Measurements from ENCODE around the gene MICAL1.

Gene MICAL1

DNA sequence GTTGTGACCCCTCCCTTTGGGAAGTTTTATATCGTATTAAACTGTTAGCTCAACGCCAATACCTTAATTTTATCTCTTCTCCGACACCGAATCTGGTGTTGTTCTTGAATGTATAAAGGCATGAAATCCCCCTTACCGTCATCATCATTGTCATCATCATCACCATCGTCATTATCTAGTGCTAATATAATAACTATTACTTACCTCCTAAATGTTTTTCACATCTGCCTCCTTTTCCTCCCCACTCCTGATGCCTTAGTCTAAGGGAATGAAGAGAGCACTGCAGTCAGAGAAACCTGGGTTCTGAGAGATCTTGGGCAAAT is 28.1 kb upstream of the MICAL1 start:
- no peak for DNase-seq
- Mint-ChIP-seq H3K4me3 (peak overlapping the region; percentile 74), H3K4me1 (ENCODE audit: low read depth) (peaks cover 48% of the 10 kb centered on the region), H3K27me3 (no peaks in the 10 kb centered on the region), H3K36me3 (ENCODE audit: low read depth) (peaks cover 37% of the 10 kb centered on the region), H3K9me3 (no peaks in the 10 kb centered on the region), H3K27ac (peak overlapping the region; percentile 42)

DNA sequence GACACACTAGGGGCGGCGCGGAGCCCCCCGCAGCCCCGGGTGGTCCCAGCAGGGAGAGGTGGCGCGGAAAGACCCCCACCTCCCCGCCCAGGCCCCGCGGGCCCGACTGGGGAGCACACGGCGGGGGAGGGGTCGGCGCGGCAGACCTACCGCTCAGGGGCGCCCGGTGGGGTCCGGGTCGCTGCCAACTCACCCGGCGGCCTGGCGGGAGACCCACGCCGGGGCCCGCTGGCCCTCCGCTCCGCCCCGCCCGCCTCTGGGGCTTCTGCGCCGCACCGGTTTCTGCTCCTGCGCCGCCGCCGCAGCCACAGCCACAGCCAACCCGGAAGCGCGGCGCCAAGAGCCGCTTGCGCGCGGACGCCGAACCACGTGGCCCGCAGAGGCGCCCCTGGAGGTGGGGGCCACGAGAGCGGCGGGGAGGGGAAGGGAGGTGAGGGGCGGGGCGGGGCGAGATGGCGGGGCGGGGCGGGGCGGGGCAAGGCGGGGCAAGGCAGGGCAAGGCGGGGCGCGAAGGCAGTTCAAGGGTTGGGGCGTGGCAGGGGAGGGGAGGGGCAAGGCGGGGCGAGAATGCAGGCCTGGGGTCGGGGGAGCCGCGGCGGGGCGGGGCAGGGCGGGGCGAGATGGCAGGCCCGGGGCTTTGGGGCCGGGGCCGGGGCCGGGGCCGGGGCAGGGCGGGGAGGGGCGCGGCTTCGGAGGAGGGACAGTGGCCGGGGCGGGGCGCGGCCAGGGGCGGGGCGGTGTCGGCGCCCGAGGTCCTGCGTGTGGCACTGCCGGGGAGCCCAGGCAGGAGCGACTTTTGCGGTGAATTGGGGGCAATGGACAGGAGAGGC is 27.5 kb upstream of the MICAL1 start, which contains the start of gene ZBTB24:
Gene ZBTB24, minus strand, starts transcription at position 315 of the 830 bp plus-strand sequence. CDS start 1,193 bp downstream, outside the sequence.
- Mint-ChIP-seq H3K27ac (peak within 1 kb of the TSS; percentile 89), H3K4me1 (ENCODE audit: low read depth) (peaks cover 54% of the 10 kb centered on the region), H3K36me3 (ENCODE audit: low read depth) (peaks cover 42% of the 10 kb centered on the region), H3K9me3 (no peaks in the 10 kb centered on the region), H3K27me3 (no peaks in the 10 kb centered on the region), H3K4me3 (peak within 1 kb of the TSS; percentile 94)
- peak; percentile 88 for DNase-seq

DNA sequence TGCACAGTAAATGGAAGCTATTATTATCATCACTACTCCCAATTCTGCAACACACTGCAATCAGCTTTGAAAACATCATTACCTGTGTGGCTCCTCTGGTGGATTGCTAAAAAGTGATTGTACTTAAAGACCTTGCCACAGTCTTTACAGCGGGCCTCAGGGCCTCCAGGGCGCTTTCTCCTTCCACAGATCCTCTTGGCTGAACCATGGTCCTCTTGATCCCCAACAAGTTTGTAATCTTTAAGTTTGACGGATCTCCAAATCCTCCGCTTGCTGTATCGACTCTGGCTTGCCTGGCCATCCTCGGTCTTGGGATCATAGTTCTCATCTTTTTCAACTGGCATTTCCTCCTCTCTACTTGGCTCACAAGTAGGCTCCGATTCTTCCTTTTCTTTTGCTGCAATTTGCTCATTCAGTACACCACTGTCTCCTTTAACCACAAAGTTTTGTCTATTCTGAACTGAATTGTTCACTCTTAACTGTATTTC is 25.5 kb upstream of the MICAL1 start:
- Mint-ChIP-seq H3K4me3 (peak overlapping the region; percentile 94), H3K36me3 (ENCODE audit: low read depth) (peaks cover 63% of the 10 kb centered on the region), H3K27me3 (no peaks in the 10 kb centered on the region), H3K9me3 (no peaks in the 10 kb centered on the region), H3K27ac (peak overlapping the region; percentile 89), H3K4me1 (ENCODE audit: low read depth) (peaks cover 70% of the 10 kb centered on the region)
- DNase-seq, result no peak

DNA sequence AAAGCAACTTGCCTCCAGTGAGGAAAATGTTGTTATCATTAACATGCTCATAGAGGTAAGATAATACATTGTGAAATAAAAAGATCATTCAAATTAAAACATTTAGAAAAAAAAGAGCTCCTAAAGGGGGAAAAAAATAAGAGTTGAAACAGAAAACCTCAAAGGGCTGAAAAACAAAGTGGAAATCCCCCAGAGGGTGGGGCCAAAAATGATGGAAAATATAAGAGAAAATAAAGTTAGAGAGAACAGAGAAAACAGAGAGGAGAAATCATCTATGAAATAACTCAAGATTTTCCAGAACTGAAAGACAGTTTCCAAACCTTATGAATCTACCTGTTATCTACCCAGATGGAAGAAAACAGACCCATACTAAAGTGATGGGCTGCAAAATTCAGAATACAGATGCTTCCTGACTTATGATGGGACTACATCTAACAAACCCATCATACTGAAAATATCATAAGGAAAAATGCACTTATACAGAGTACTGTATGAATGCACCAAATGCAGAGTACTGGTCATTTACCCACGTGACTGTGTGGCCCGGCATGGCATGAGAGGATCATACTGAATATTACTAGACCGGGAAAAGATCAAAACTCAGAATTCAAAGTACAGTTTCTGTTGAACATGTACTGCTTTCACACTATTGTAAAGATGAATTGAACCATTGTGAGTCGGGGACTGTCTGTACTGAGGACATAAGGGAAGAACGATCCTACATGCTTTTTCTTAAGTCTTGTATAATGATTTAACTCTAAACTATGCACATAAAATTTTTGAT is 23.5 kb upstream of the MICAL1 start:
- DNase-seq, result no peak
- Mint-ChIP-seq H3K4me1 (ENCODE audit: low read depth) (peaks cover 73% of the 10 kb centered on the region), H3K27ac (peak overlapping the region; percentile 87), H3K36me3 (ENCODE audit: low read depth) (peaks cover 83% of the 10 kb centered on the region), H3K4me3 (peak overlapping the region; percentile 94), H3K27me3 (no peaks in the 10 kb centered on the region), H3K9me3 (no peaks in the 10 kb centered on the region)

DNA sequence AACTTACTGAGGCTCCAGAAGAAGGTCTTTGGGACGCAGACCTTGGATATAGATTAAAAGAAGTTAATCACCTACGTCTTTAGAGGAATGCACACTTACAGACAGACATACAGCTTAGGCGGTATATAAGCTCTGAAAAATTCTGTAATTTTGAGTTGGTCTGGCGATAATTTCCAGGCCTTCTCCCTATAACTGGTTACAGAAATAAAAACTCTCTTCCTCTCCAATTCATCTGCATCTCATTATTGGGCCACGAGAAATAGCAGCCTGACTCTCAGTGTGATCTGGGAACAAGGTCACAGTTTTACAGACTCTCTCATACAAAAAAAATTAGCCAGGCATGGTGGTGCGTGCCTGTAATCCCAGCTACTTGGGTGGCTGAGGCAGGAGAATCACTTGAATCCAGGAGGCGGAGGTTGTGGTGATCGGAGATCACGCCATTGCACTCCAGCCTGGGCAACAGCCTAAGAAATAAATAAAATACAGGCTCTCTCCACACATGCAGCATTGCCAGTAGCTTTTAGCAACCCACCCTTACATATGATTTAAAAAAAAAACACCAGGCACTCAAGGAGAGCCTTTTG is 22.7 kb upstream of the MICAL1 start:
- H3K27me3 Mint-ChIP-seq, result no peaks in the 10 kb centered on the region
- peaks cover 91% of the 10 kb centered on the region for H3K36me3 Mint-ChIP-seq (ENCODE audit: low read depth)
- no peak for DNase-seq
- peak overlapping the region; percentile 94 for H3K4me3 Mint-ChIP-seq
- H3K9me3 Mint-ChIP-seq, result no peaks in the 10 kb centered on the region
- H3K4me1 Mint-ChIP-seq (ENCODE audit: low read depth), result peaks cover 74% of the 10 kb centered on the region
- peak overlapping the region; percentile 87 for H3K27ac Mint-ChIP-seq

DNA sequence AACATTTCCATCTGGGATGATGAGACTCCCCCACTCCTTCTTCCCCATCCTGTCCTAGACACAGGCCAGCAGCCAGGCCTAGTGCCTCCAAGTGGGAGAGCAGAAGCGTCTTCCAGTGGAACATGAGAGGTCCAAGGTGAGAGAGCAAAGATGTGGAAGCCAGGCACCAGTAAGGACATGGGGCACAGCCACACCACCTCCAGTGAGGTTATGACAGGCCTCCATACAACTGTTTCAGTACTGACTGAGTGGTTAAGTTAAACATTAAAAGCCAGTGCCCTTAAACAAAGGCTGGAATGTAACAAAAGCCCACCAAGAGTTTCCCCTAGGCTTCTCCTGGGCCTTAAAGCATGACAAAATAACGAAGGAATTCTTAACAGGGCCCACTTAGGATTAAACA is 22.2 kb upstream of the MICAL1 start:
- no peaks in the 10 kb centered on the region for H3K9me3 Mint-ChIP-seq
- peak overlapping the region; percentile 94 for H3K4me3 Mint-ChIP-seq
- H3K27me3 Mint-ChIP-seq, result no peaks in the 10 kb centered on the region
- DNase-seq, result no peak
- peaks cover 96% of the 10 kb centered on the region for H3K36me3 Mint-ChIP-seq (ENCODE audit: low read depth)
- peak overlapping the region; percentile 87 for H3K27ac Mint-ChIP-seq
- H3K4me1 Mint-ChIP-seq (ENCODE audit: low read depth), result peaks cover 79% of the 10 kb centered on the region

DNA sequence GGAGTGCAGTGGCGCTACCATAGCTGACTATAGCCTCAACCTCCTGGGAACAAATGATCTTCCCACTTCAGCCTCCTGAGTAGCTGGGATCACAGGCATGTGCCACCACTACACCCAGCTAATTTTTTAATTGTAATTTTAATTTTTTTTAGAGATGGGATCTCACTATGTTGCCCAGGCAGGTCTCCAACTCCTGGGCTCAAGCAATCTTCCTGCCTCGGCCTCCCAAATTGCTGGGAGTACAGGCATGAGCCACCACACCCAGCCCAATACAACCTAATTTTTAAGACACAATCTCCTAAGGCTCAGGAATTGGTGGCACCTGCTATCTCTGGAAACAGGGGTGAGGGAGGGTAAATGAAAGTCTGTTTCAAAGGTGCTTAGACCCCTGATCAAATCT is 21.6 kb upstream of the MICAL1 start:
- Mint-ChIP-seq H3K4me3 (peak overlapping the region; percentile 94), H3K27ac (peak overlapping the region; percentile 87), H3K36me3 (ENCODE audit: low read depth) (peaks cover 98% of the 10 kb centered on the region), H3K9me3 (no peaks in the 10 kb centered on the region), H3K27me3 (no peaks in the 10 kb centered on the region), H3K4me1 (ENCODE audit: low read depth) (peaks cover 83% of the 10 kb centered on the region)
- no peak for DNase-seq

DNA sequence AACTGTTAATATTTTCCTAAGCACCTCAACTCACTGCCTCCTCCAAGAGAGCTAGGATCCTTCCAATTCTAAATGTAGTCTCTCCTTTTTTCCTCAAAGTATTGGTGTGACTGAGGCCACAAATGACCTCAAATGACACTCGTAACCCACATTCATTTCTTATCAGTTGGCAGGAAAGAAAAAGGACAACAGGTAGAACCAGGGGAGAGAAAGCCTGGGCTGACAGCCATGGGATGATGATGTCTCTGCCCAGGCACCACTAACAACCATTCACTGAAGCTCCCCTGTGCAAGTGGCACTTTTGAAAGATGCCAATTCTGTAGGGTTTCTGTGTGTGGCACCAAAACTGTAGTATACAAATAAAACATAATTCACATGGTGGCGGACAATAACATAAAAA is 20.1 kb upstream of the MICAL1 start:
- Mint-ChIP-seq H3K27me3 (no peaks in the 10 kb centered on the region), H3K27ac (peak overlapping the region; percentile 88), H3K4me1 (ENCODE audit: low read depth) (peaks cover 85% of the 10 kb centered on the region), H3K36me3 (ENCODE audit: low read depth) (peaks cover 98% of the 10 kb centered on the region), H3K9me3 (no peaks in the 10 kb centered on the region), H3K4me3 (no peak overlapping the region)
- DNase-seq, result no peak

DNA sequence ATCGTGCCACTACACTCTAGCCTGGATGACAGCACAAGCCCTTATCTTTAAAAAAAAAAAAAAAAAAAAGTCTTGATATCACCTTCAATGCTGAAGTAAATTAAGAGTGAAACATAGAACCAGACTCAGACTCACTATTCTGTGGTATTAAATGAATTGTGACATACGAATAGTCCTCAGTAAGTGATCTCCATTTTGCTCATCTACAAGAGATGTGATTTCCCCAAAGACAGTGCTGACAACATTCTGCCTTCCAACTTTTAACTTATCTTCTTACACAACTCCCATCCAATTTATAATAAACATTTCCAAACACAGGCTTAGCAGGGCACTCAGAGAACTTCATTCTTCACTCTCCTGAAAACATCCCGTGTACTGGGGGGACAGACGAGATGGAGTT is 19.4 kb upstream of the MICAL1 start:
- Mint-ChIP-seq H3K27ac (peak overlapping the region; percentile 88), H3K4me1 (ENCODE audit: low read depth) (peaks cover 85% of the 10 kb centered on the region), H3K9me3 (no peaks in the 10 kb centered on the region), H3K4me3 (peak overlapping the region; percentile 23), H3K27me3 (no peaks in the 10 kb centered on the region), H3K36me3 (ENCODE audit: low read depth) (peaks cover 98% of the 10 kb centered on the region)
- DNase-seq, result no peak

DNA sequence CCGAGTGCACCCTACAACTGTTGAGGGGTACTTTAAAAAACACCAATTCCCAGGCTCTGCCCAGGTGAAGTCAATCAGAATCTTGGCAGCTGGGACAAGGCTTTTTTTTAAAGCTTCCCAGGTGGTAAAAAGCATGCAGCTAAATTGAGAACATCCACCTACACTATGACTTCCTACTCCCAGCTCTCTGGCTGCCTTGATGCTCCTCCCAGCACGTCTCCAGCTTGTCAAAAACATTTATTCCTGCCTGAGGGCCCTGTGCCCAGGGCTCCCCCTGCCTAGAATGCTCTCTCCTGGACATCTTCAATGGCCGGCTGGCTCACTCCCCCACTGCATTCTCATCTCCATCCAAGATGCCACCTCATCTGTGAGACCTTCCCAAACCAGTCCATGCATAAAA is 17.5 kb upstream of the MICAL1 start:
- Mint-ChIP-seq H3K4me3 (peak overlapping the region; percentile 10), H3K36me3 (ENCODE audit: low read depth) (peaks cover 100% of the 10 kb centered on the region), H3K4me1 (ENCODE audit: low read depth) (peaks cover 81% of the 10 kb centered on the region), H3K27me3 (no peaks in the 10 kb centered on the region), H3K27ac (peak overlapping the region; percentile 75), H3K9me3 (no peaks in the 10 kb centered on the region)
- DNase-seq, result no peak

DNA sequence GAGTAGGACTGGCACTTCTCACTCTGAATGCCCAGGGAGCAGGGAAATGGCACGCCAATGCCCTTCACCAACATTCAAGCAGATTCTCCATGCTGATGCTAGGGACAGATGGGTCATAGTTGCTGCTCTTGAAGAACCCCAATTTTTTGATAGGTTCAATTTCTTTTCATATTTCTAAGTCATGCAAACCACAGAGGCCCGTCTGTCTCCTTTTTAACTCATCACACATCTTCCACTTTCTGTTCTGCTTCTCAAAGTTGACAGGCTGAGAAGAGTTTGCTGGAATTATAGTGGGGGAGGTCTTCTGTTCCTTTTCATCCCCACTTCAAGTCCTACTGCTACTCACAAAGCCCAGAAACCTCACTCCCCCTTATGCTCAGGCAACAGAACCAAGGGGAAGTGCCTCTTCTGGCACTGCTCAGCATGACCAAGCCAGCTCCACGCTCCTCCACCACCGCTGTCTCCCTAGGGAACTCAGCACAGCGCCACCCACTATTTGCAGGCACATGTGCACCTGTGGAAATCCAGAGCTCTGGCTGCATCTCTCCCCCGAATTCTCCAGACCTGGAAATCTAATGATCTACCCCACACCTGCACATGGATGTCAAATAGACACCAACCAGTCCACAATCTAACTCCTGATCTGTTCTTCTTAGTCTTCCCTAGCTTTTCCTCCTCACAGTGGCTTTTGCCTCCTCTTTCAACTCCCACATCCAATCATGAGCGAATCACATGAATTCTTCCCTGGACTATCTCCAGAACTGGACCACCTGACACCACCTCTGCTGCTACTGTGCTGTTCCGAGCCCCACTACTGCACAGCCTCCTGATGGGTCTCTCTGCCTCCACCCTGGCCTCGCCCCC is 16.8 kb upstream of the MICAL1 start:
- Mint-ChIP-seq H3K27ac (peak overlapping the region; percentile 75), H3K36me3 (ENCODE audit: low read depth) (peaks cover 100% of the 10 kb centered on the region), H3K4me1 (ENCODE audit: low read depth) (peaks cover 79% of the 10 kb centered on the region), H3K27me3 (no peaks in the 10 kb centered on the region), H3K4me3 (no peak overlapping the region), H3K9me3 (no peaks in the 10 kb centered on the region)
- no peak for DNase-seq

DNA sequence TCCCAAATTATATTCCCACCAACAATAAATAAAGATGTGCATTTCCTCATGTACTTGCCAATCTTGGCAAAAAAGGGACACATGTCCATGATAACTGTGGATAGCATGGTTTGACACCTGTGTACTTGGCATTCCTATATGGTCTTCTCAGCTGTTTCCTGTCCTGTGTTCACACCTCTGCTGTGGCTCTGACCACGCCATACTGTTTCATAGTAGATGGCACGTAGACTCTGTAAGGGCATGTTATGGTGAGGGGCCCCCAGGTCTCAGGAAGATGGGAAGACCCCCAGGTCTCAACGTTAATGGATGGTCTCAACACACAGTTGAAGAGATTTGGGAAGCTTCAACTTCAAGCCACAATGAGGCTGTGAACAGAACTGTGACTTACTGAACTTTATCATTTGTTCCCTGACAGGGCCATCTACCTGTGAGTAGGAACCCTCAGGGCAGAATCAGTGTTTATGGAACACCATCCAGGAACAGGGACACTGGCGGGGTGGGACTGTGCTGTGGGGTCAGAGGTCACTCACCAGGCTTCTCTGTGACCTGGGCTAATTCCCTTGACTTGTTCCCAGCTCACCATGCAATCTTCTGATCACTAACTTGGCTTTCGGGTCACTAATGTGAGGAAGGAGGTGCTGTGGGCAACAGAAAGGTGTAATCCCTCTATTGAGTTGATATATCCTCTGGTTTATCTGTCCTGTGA is 15.7 kb upstream of the MICAL1 start:
- H3K4me1 Mint-ChIP-seq (ENCODE audit: low read depth), result peaks cover 76% of the 10 kb centered on the region
- H3K9me3 Mint-ChIP-seq, result no peaks in the 10 kb centered on the region
- no peak for DNase-seq
- H3K4me3 Mint-ChIP-seq, result no peak overlapping the region
- H3K27me3 Mint-ChIP-seq, result no peaks in the 10 kb centered on the region
- H3K36me3 Mint-ChIP-seq (ENCODE audit: low read depth), result peaks cover 100% of the 10 kb centered on the region
- peak overlapping the region; percentile 75 for H3K27ac Mint-ChIP-seq

DNA sequence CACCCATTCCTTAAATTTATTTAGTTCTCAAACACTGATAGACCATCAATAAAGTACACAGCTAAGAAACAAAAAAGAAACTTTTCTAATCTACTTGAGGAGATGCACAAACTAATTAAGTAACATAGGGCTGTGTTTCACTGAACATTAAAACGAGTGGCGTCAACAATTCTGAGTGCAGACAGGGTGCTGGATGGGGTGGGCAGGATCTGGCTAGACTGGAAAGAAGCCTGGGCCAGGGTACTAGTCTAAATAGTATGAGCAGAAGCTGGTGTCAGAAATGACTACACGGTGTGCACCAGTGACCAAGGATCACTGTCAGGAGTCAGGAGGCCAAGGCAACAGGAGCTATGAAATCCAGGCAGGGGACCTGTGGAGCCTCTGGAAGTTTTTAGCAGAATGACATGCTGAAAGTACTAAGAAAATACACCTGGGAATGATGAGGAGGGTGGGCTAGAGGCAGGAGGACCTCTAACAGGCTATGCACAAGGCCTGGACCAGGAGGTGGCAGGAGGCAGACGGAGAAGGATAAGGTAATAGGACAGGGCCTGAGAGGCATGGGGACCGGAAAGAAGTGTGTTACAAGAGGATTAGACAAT is 14.1 kb upstream of the MICAL1 start:
- Mint-ChIP-seq H3K27me3 (no peaks in the 10 kb centered on the region), H3K4me1 (ENCODE audit: low read depth) (peaks cover 76% of the 10 kb centered on the region), H3K9me3 (no peaks in the 10 kb centered on the region), H3K4me3 (no peak overlapping the region), H3K36me3 (ENCODE audit: low read depth) (peaks cover 100% of the 10 kb centered on the region), H3K27ac (peak overlapping the region; percentile 27)
- DNase-seq, result no peak
